Limb (tissue), 2 donors: ENCODE results near the gene CNKSR2.
"Not testable (repeated sequence)": the region's sequence is repeated elsewhere in the genome, so short reads cannot be mapped to it uniquely, and the experiment has no call there.

Source experiments
- DNase-seq, 2 donors: peaks; one replicate each; pipeline ENCODE4 v3.0.0-alpha.2; 2016; ENCODE audit errors: extremely low spot score in 2 of 2

Gene CNKSR2

GRCh38 chrX:21438792-21439191 lies 64.6 kb downstream of the CNKSR2 start:
- DNase-seq, result no peak

GRCh38 chrX:21440911-21441310 lies 66.7 kb downstream of the CNKSR2 start:
- DNase-seq, result no peak

GRCh38 chrX:21457718-21458117 lies 83.5 kb downstream of the CNKSR2 start:
- DNase-seq, result no peak

DNA sequence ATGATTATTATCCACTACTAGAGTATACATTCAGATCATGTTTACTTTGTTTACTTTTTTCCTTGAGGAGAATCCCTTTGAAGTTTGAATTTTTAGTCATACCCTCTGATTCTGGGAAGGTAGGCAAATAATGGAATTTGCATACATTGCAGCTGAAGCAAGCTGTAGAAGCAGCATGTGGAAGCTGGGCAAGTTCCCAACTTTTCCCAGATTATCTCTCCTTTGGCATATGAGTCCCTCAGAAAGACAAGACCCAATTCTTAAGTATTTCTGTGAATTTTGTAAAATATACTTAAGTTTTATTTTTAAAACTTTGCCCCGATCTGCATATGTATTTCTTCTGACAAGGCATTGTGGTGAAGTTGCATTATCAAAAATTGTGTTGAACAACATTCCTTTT lies 94.9 kb downstream of the CNKSR2 start:
- DNase-seq, result no peak

DNA sequence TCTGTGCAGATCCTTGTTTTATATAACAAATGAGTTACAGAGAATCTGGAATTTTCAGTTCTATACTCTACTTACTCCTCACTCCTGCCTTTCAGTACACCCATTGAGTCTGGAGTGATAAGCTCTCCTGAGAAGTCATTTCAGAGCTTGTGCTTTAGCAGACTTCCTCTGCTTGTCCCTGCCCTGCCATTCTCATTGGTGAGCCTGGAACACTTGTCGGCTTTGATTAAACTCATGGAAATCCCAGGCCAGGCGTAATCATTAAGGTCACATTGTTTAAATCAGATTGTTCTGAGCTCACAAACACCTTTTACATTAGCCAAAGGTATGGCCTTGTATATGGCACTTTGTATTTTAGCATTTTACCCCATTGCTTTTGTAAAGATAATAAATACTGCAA lies 102.7 kb downstream of the CNKSR2 start:
- no peak for DNase-seq

GRCh38 chrX:21479695-21480270 lies 105.6 kb downstream of the CNKSR2 start:
- DNase-seq, result peak in 1 of 2 donors; percentile 20

DNA sequence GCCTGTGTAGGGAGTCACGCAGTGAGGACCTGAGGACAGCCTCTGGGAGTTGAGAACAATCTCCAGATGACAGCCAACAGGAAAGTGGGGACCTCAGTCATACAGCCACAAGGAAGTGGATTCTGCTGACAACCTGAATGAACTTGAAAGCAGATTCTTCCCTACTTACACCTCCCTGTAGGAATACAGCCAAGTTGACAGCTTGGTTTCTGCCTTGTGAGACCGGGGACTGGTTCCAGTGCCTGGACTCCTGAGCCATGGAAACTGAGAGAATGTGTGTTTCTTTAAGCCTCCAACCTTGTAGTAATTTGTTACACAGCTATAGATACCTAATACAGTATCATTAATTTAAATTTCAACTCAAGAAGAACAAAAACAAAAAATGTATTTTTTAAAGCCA lies 107.5 kb downstream of the CNKSR2 start:
- DNase-seq, result no peak

GRCh38 chrX:21484051-21484450 lies 109.8 kb downstream of the CNKSR2 start:
- DNase-seq, result not testable (repeated sequence)

DNA sequence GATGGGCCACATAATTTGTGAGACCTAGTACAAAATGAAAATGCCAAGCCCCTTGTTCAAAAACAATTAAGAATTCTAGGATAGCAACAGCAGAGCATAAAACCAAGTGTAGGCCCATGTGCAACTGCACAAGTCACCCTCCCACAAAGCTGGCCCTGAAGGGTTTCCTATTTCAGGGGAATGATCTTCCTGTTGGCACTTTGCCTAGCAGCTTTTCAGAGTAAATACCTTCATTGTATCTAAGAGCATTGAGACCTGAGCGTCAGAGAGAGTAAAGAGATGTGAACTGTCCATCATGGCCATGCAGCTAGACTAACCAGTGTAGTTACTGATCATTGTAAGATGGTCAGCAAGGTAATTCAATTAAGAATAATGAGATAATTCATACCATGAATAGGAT lies 113.6 kb downstream of the CNKSR2 start:
- DNase-seq, result no peak

DNA sequence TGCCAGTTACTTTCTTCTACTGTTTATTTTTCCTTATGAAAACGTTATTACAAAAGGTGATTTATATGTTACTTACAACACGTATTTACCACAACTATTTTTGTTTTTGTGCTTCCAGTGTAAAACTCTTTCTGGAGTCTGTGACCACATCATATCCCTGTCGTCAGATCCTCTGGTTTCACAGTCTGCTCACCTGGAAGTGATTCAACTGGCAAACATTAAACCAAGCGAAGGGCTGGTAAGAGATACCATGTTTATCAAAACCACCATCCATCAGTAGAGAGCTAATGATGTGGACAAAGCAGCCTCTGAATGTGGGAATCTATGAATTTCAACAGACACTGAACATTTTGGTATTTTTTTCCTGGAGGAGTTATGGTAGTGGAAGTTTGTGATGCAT lies 116.1 kb downstream of the CNKSR2 start:
- DNase-seq, result no peak

DNA sequence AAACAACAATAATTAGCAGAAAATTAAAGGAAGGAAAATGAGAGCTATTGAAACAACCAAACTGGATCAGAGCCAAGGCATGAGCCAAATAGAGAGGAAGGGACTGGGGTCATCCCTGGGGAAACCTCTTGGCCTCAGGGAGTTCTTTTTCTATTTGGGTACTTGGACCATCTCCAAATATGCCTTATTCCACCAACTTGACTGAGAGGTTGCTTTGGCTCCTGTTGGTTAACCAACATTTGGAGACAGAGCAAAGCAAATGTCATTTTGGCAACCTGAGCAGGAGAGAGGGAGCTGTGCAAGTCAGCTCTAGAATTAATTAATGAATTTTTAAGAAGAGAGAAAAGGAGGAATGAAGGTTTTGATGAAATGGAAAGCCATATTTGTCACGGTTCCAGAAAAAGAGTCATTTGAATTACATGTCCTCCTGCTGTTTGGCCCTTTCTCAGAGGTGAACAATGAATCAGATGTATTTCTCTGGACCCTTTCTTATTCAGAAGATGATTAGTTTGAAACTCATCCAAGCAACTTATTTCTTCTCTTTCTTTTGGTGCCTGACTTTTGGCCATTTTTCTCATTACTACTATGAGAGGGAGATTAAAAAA lies 119.1 kb downstream of the CNKSR2 start:
- DNase-seq, result no peak

- no peak for DNase-seq
Observed at GRCh38 chrX:21503593-21503992, 129.4 kb downstream of the CNKSR2 start.

- no peak for DNase-seq
Observed at GRCh38 chrX:21509912-21510311, 135.7 kb downstream of the CNKSR2 start.

DNA sequence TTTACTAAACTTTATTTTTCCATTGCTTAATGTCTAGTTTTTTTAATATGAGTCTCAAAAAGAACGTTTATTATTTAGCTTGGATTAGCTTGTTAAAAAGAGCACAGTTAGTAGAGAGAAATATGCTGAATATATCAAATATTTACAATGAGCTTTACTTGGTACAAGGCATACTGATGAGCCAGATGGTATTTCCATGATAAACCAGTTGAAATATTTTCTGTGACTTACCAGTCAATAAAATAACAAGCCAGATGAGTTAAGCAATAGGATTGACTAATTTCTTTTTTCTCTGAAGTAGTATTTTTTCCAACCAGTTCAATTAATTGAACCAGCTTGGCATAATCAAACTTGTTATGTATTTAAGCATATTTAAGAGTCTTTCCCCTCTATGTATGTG lies 149.8 kb downstream of the CNKSR2 start:
- DNase-seq, result no peak

- DNase-seq, result no peak
Observed at GRCh38 chrX:21528076-21528475, 153.9 kb downstream of the CNKSR2 start.

- no peak for DNase-seq
Observed at GRCh38 chrX:21529771-21530170, 155.6 kb downstream of the CNKSR2 start.

DNA sequence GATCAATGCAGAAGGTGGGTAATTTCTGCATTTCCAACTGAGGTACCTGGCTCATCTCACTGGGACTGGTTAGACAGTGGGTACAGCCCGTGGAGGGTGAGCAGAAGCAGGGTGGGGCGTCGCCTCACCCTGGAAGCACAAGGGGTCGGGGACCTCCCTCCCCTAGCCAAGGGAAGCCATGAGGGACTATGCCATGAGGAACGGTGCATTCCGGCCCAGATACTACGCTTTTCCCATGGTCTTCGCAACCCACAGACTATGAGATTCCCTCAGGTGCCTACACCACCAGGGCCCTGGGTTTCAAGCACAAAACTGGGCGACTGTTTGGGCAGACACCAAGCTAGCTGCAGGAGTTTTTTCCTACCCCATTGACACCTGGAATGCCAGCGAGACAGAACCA lies 170.4 kb downstream of the CNKSR2 start:
- DNase-seq, result not testable (repeated sequence)

DNA sequence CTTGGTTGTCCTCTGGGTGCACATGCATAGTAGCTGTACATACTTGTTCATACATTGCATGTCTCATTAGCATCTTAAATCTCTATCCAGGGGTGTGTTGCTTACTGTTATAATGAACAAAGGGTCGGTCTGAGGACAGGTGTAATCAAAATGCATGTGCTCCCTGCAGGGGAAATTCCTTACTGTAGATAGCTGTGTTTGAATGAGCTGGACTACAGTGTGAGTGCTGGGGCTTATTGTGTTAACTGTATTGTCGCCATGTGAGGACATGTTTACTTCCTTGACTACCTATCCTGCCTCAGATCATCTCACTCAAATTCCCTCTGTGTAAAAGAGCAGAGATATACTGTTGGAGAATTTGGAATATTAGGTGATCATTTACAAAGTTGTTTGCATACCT lies 185.2 kb downstream of the CNKSR2 start:
- no peak for DNase-seq

DNA sequence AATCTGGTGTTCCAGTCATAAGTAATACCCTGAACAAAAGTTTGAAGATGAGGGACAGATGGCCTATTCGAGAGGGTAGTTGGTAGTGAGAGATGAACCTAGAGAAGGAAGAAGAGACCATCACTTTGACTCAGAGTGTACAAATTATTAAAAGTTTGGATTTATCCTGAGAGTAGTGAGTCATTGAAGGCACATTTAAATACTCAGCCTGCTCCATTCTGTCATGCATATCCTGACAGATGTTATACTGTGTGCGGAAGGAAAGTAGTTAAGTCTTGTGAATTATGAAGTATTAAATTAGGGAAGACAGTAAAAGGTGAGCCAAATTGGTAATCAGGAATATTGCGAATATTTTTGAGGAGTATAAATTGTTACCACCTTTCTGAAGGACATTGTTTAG lies 190.8 kb downstream of the CNKSR2 start:
- no peak for DNase-seq

- no peak for DNase-seq
Observed at GRCh38 chrX:21574793-21575192, 200.6 kb downstream of the CNKSR2 start.

GRCh38 chrX:21581479-21581878 lies 207.3 kb downstream of the CNKSR2 start:
- DNase-seq, result no peak

GRCh38 chrX:21586001-21586400 lies 211.8 kb downstream of the CNKSR2 start:
- DNase-seq, result no peak

DNA sequence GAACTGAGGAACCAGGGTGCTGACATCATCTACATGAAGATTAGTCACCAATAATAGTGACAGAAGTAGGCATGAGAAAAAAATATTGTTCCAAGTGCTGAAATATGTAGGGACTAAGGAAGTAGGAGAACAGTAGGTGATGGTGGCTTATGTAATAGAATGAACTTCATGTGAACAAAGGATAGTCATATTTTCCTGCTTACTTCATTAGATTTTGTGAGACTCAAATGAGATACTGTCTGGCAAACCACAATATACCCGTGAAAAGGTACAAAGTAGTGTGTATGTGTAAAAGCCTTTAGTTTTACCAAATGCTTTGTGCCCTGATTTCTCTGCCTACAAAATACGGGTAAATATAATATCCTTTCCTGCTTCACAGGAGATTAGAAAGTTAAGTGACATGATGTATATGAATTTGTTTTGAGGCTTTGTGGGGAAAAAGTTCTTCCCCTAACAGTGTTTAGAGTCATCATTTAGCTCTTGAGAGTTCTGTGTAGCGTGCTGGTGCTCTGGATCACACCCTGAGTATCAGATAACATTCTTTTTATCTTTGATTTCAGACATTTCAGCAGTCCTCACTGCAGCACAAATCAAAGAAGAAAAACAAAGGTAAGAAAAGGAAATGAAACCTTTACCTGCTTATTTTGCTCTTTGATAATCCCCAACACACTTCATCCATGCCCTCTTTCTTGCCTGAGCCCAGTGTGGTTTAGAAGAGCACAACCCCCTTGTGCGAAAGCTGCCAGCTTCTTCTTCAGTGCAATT lies 216.0 kb downstream of the CNKSR2 start:
- DNase-seq, result no peak
